ENCODE measurements around the gene REPS1.

DNA sequence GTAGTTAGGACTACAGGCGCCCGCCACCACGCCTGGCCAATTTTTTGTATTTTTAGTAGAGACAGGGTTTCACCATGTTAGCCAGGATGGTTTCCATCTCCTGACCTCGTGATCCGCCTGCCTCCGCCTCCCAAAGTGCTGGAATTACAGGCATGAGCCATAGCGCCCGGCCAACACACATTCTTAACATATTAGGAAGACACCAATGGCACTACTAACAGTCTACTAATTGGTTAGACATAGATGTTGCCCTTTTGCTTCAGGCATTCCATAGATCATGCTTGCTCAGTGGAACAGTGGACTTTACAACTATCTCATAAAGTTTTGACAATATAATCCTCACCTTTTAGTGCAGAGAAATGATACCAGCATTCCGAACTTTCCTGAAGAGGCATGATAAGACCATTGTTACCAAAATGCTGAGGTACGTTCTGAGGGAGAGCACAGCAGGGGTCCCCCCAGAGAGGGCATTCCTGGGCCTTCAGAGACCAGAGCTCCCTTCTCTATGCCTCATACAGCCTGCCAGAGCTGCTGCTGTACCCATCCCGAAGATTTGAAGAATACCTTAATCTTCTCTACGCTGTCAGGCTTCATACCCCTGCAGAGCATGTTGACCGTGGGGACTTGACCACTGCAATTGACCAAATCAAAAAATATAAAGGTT, 102.8 kb downstream of the REPS1 start:
- TF ChIP-seq TAF1 (IDR thresholded peaks at IDR 0.05; ENCODE audit: borderline replicate concordance, low read depth, low read length) (no peak), POLR2A (IDR thresholded peaks at IDR 0.05; ENCODE audit: low read depth, low read length) (no peak)
